ENCODE results near the gene WASF1. TPM values are rescaled to one million over a fixed set of nuclear protein-coding genes. Genes with fewer than 3 reads are reported as not detected.
A peak's percentile ranks its signal among the peaks of the same experiment; 100 is the strongest.
"Not testable (repeated sequence)": the region's sequence is repeated elsewhere in the genome, so short reads cannot be mapped to it uniquely, and the experiment has no call there.

Gene WASF1
- total RNA-seq, 2 donors from 2014 or later: 3.1 to 10.6 TPM

DNA sequence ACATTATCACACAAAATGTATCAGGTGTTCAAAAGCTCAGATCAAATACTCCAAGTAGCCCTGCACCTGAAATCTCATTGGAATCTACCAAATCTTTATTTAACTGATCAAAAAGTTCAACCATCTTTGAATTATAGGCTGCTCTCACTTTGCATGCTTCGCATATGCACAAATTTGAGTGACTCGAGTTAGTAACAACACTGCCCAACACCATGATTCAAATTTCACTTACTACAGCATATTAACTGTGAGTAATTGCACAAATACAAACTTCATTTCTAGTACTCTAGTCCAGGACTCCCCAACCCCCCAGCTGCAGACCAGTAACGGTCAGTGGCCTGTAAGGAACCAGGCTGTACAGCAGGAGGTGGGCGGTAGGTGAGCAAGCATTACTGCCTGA lies 51.1 kb downstream of the WASF1 start:
- H3K4me1 Mint-ChIP-seq: no peaks in the 10 kb centered on the region
- no peaks in the 10 kb centered on the region for H3K36me3 Mint-ChIP-seq (ENCODE audit: low read depth)

DNA sequence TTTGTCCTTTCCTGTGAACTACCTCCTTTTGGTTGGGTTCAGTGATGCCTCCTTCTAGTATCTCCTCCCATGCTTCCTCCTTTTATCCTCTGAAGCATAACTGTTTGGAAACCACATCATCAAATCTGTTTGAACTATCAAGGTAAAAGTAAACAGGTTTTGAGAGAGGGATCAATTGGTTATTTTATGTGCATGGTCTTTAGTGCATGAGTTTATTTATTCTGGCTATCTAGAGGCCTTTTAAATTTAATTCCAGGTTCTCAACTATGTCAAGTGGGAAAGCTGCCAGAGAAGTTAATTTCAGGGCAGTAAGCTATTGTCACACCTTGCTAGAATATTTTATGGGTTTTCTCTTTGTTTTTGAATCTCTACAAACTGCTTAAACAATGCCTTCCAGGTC lies 54.1 kb downstream of the WASF1 start:
- ATAC-seq (replicated peaks): no peak
- no peaks in the 10 kb centered on the region for H3K4me1 Mint-ChIP-seq

More for the DNA sequence above, 51.1 kb downstream of the WASF1 start:
- H3K27ac Mint-ChIP-seq: no peak overlapping the region
- ATAC-seq (replicated peaks): no peak
- H3K4me3 Mint-ChIP-seq: no peak overlapping the region
- H3K9me3 Mint-ChIP-seq: no peaks in the 10 kb centered on the region
- no peaks in the 10 kb centered on the region for H3K27me3 Mint-ChIP-seq

DNA sequence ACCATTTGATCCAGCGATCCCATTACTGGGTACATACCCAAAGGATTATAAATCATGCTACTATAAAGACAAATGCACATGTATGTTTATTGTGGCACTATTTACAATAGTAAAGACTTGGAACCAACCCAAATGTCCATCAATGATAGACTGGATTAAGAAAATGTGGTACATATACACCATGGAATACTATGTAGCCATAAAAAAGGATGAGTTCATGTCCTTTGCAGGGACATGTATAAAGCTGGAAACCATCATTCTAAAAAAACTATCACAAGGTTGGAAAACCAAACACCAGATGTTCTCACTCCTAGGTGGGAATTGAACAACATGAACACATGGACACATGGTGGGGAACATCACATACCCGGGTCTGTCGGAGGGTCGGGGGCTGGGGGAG lies 57.8 kb downstream of the WASF1 start:
- H3K36me3 Mint-ChIP-seq (ENCODE audit: low read depth): peaks cover 14% of the 10 kb centered on the region
- H3K27ac Mint-ChIP-seq; H3K27me3 Mint-ChIP-seq; ATAC-seq (replicated peaks); H3K4me1 Mint-ChIP-seq; H3K9me3 Mint-ChIP-seq; H3K4me3 Mint-ChIP-seq: not testable (repeated sequence)

More for the DNA sequence above, 54.1 kb downstream of the WASF1 start:
- H3K9me3 Mint-ChIP-seq: no peaks in the 10 kb centered on the region
- no peak overlapping the region for H3K4me3 Mint-ChIP-seq
- H3K27me3 Mint-ChIP-seq: no peaks in the 10 kb centered on the region
- no peak overlapping the region for H3K27ac Mint-ChIP-seq
- peaks cover 7% of the 10 kb centered on the region for H3K36me3 Mint-ChIP-seq (ENCODE audit: low read depth)

DNA sequence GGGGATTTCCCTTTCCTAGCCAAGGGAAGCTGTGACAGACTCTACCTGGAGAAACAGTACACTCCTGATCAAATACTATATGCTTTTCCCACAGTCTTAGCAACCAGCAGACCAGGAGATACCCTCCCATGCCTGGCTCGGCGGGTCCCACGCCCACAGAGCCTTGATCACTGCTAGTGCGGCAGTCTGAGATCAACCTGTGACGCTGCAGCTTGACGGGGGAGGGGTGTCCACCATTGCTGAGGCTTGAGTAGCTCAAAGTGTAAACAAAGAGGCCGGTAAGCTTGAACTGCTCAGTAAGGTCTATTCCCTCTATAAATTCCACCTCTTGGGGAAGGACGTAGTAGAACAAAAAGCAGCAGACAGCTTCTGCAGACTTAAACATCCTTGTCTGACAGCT lies 63.2 kb downstream of the WASF1 start:
- H3K27ac Mint-ChIP-seq: no peak overlapping the region
- H3K4me1 Mint-ChIP-seq: no peaks in the 10 kb centered on the region
- H3K4me3 Mint-ChIP-seq: no peak overlapping the region
- no peaks in the 10 kb centered on the region for H3K27me3 Mint-ChIP-seq
- H3K36me3 Mint-ChIP-seq (ENCODE audit: low read depth): peaks cover 8% of the 10 kb centered on the region
- no peaks in the 10 kb centered on the region for H3K9me3 Mint-ChIP-seq
- no peak for ATAC-seq (replicated peaks)

DNA sequence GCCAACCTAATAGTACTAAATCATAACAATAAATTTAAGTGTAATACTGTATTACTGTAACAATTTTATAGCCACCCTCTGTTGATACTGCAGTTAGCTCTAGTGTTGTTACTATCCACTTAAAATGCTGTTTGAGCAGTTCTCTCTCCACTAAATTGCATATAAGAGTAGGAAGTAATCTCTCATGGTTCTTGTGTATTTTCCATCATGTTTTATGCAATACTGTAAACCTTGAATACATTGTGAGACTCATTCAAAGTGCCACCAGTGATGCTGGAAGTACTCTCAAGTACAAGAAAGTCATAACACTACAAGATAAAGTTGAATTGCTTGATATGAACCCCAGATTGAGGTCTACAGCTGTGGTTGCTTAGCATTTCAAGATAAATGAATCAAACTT lies 65.5 kb downstream of the WASF1 start:
- no peak for ATAC-seq (replicated peaks)
- no peak overlapping the region for H3K27ac Mint-ChIP-seq
- no peak overlapping the region for H3K4me3 Mint-ChIP-seq
- no peaks in the 10 kb centered on the region for H3K9me3 Mint-ChIP-seq
- no peaks in the 10 kb centered on the region for H3K36me3 Mint-ChIP-seq (ENCODE audit: low read depth)
- no peaks in the 10 kb centered on the region for H3K27me3 Mint-ChIP-seq
- H3K4me1 Mint-ChIP-seq: no peaks in the 10 kb centered on the region

DNA sequence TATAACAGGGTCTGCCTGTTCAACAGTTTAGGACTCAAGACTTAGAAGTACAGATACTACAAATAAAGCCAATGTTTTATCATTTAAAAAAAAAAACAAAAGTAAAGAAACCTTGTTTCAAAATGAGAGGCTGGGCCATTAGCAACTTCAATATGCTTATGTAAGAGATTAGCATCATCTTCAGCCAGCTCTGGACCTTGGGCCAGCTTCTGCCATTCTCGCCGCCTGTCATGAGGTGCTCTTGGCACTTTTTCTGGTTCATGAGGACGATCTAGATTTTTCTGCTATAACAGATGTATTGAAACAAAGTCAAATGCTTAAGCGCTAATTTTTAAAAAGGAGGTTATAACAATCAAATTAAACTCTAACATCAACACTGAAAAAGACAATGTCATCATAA lies 74.2 kb downstream of the WASF1 start:
- no peaks in the 10 kb centered on the region for H3K9me3 Mint-ChIP-seq
- no peak overlapping the region for H3K4me3 Mint-ChIP-seq
- peaks cover 27% of the 10 kb centered on the region for H3K36me3 Mint-ChIP-seq (ENCODE audit: low read depth)
- no peaks in the 10 kb centered on the region for H3K27me3 Mint-ChIP-seq
- H3K4me1 Mint-ChIP-seq: no peaks in the 10 kb centered on the region
- no peak overlapping the region for H3K27ac Mint-ChIP-seq
- ATAC-seq (replicated peaks): no peak

DNA sequence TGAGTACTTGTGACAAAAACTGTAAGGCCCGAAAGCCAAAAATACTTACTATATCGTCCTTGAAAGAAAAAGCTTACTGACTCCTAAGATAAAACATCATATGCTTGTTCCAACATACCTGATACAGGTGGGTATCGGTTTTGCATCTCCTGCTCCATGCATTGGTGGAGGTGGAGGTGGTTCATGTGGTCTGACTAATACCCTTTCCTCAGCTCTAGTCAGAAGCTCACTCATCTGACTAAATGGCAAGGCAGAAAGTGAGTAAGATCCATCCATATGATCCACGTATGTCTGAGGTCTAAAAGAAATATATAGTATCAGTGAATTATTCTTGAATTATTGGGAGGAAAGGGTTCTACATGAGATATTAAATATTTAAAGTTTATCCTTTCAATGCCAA lies 76.2 kb downstream of the WASF1 start:
- Mint-ChIP-seq H3K27ac (no peak overlapping the region), H3K4me3 (no peak overlapping the region), H3K27me3 (no peaks in the 10 kb centered on the region), H3K36me3 (ENCODE audit: low read depth) (peaks cover 39% of the 10 kb centered on the region), H3K4me1 (no peaks in the 10 kb centered on the region), H3K9me3 (no peaks in the 10 kb centered on the region)
- peak; percentile 60 for ATAC-seq (replicated peaks)

DNA sequence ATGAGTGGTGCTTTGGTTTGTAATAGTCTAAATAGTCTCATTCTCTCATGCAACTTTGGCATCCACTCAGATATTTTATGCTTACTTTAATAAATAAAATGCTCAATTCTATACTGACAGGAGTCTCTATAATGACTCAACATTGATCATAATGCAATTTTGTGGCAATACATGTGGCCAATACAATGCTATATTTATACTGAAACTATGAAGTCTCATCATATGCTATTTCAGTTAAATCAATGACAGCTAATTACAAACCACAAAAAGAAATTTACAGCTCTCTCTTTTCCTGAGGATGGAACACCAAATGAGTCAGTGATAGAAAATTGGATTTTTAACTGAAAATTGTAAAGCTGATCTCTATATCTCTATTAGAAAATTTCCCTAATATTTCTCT lies 77.1 kb downstream of the WASF1 start:
- Mint-ChIP-seq H3K36me3 (ENCODE audit: low read depth) (peaks cover 34% of the 10 kb centered on the region), H3K4me1 (no peaks in the 10 kb centered on the region), H3K27ac (no peak overlapping the region), H3K9me3 (no peaks in the 10 kb centered on the region), H3K4me3 (no peak overlapping the region), H3K27me3 (no peaks in the 10 kb centered on the region)
- peak; percentile 28 for ATAC-seq (replicated peaks)

DNA sequence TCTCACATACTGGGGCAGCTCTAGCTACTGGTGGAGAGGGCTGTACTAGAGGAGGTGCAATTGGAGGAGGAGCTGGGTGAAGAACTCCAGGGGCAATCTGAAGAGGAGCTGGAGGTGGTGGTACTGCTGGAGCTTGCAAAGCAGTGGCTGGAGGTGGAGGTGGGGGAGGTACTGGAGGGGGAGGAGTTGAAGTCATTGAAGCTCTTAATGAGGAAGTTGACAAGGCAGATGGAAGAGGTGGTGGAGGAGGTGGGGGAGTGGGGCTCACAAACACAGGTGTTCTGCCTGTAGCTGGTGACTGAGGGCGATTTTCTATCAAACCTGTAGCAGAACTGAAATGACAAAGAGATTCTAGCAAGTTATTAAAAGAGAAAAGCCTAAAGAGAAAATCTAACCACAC lies 77.6 kb downstream of the WASF1 start:
- ATAC-seq (replicated peaks): no peak
- Mint-ChIP-seq H3K36me3 (ENCODE audit: low read depth) (peaks cover 29% of the 10 kb centered on the region), H3K27me3 (no peaks in the 10 kb centered on the region), H3K4me3 (no peak overlapping the region), H3K9me3 (no peaks in the 10 kb centered on the region), H3K27ac (no peak overlapping the region), H3K4me1 (no peaks in the 10 kb centered on the region)

DNA sequence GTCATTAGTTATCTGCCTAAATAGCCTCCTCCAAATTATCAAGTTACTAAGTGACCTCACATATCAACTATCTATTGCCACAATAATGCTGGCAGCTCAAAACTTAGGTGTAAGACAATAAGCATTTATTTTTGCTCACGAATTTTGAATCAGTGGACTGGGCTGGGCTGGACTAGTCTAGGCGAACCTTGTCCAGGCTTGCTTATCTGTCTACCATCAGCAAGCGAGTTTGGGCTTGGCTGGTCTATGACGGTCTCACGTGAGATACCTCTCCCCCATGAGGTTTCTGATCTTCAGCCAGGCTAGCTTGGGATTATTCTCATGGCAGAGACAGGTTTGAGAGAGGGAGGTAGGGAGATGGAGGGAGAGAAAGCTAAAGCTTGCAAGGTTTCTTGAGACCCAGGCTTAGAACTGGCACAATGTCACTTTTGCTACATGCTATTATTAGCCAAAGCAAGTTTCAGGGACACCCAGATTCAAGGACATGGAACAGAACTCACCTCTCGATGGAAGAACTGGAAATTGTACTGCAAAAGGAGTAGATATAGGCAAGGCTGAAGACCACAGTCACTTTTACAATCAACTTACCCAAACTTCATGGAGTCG lies 80.9 kb downstream of the WASF1 start:
- H3K36me3 Mint-ChIP-seq (ENCODE audit: low read depth): peaks cover 24% of the 10 kb centered on the region
- H3K27me3 Mint-ChIP-seq: no peaks in the 10 kb centered on the region

DNA sequence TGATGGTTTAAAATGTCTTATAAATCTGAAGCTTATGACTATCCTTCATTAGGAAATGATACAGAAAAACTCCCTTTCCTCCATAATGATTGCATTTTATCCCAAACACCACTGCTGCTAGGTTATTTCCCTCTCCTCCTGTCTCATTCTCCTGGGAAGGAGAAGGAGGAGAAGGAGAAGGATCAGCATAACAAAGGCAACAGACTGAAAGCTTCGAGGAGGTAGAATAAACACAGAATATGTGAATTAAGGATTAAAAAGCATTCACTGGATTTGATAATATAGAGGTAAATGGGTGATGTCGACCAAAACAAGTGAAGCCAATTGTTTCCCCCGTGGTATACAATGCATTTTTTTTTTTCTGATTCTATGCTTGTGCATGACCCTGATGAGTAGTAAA lies 82.0 kb downstream of the WASF1 start:
- Mint-ChIP-seq H3K4me1 (no peaks in the 10 kb centered on the region), H3K27me3 (no peaks in the 10 kb centered on the region), H3K36me3 (ENCODE audit: low read depth) (peaks cover 24% of the 10 kb centered on the region), H3K9me3 (no peaks in the 10 kb centered on the region), H3K27ac (no peak overlapping the region), H3K4me3 (no peak overlapping the region)
- ATAC-seq (replicated peaks): no peak

More for the DNA sequence above, 80.9 kb downstream of the WASF1 start:
- no peaks in the 10 kb centered on the region for H3K9me3 Mint-ChIP-seq
- no peaks in the 10 kb centered on the region for H3K4me1 Mint-ChIP-seq
- no peak overlapping the region for H3K27ac Mint-ChIP-seq
- no peak overlapping the region for H3K4me3 Mint-ChIP-seq
- ATAC-seq (replicated peaks): no peak

DNA sequence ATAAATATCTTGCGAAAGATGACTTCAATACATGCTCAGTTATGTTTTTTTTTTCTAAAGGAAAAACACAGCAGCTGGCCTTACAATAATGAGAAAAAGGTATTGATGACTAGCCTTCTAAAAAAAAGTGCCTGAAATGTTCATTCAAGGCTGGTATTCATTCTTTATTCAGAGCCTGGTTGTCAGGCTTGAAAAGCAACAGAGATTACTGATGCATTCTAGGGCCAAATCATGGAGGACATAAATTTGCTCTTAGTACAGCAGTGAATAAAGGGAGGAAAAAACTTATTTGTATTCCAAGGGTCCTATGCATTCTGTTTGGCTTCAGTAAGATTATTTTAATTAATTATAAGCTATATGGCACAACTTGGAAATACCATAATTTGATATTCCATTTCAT lies 83.5 kb downstream of the WASF1 start:
- Mint-ChIP-seq H3K36me3 (ENCODE audit: low read depth) (peaks cover 14% of the 10 kb centered on the region), H3K27ac (no peak overlapping the region), H3K4me1 (no peaks in the 10 kb centered on the region), H3K4me3 (no peak overlapping the region), H3K27me3 (no peaks in the 10 kb centered on the region), H3K9me3 (no peaks in the 10 kb centered on the region)
- no peak for ATAC-seq (replicated peaks)

DNA sequence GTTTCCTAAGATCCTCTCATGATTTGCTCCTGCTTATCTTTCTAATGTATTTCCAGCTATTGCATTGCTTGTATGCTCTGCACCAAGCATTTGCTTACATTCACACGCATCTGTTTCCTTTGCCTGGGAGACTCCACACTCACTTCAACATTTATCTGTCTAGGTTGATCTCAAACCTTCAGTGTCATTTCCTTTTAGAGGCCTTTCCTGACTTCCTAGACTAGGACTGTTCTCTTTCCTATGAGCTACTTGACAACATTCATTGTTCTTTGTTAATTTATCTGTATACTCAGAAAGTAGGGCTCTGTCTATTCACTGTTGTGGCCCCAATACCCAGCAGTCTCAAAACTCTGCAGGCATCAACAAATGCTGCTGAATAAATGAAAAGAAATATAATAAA lies 84.4 kb downstream of the WASF1 start:
- Mint-ChIP-seq H3K9me3 (no peaks in the 10 kb centered on the region), H3K4me3 (no peak overlapping the region), H3K36me3 (ENCODE audit: low read depth) (peaks cover 10% of the 10 kb centered on the region), H3K27ac (no peak overlapping the region), H3K27me3 (no peaks in the 10 kb centered on the region), H3K4me1 (no peaks in the 10 kb centered on the region)
- ATAC-seq (replicated peaks): no peak

DNA sequence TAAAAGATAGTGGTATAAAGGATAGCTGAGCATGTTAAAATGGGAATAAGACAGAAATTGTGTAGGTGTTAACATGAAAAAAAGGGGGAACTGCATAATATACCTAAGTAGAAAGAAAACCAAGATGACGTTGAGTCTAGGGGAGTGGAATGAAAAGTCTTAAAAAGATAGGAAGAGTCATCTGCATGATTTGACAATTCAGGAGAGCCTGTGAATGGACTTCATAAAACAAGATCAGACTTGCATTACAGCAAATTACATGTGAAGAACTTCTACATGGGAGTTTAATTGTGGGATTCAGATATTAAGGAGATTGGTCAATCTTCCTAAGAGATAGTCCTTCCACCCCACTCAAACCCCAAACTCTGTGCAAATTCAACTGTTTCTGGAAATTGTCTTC lies 85.5 kb downstream of the WASF1 start:
- Mint-ChIP-seq H3K4me1 (no peaks in the 10 kb centered on the region), H3K4me3 (no peak overlapping the region), H3K27ac (no peak overlapping the region), H3K36me3 (ENCODE audit: low read depth) (peaks cover 6% of the 10 kb centered on the region), H3K27me3 (peaks cover 4% of the 10 kb centered on the region), H3K9me3 (no peaks in the 10 kb centered on the region)
- ATAC-seq (replicated peaks): no peak

DNA sequence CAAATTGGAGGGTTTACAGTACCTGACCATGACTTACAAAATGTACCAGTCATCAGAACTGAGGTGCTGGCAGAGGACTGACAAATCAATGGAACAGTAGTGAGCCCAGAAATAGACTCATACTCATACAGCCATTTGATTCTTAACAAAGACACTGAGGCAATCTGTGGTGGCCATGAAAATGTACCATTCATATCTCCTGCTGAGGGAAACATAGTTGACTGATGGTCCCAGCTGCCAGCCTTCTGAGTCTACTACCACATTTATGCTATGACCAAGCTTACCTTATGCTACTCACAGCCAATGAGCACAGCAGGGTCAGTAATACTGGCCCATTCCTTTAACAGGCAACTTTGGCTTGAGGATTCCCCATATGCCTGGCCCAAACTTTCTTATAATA lies 88.6 kb downstream of the WASF1 start:
- H3K36me3 Mint-ChIP-seq (ENCODE audit: low read depth): no peaks in the 10 kb centered on the region
- H3K4me3 Mint-ChIP-seq: no peak overlapping the region
- no peaks in the 10 kb centered on the region for H3K9me3 Mint-ChIP-seq
- ATAC-seq (replicated peaks): no peak
- H3K27ac Mint-ChIP-seq: no peak overlapping the region
- peaks cover 4% of the 10 kb centered on the region for H3K27me3 Mint-ChIP-seq
- H3K4me1 Mint-ChIP-seq: no peaks in the 10 kb centered on the region

DNA sequence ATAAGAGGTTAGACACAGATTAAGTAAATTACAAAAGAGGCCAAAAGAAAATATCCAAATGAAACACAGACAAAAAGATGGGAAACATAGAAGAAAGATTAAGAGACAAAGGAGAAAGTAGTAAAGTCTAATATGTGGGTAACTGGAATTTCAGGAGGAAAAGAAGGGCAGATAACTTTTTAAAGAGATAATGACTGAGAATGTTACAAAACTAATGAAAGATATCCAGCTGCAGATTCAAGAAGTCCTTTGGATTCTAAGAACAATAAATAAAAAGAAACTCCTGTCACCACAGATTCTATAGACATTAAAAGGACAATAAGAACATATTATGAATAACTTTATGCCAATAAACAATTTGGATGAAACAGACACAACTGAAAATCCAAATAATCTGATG lies 90.1 kb downstream of the WASF1 start:
- H3K27ac Mint-ChIP-seq: no peak overlapping the region
- no peak for ATAC-seq (replicated peaks)
- H3K9me3 Mint-ChIP-seq: no peaks in the 10 kb centered on the region
- H3K4me3 Mint-ChIP-seq: no peak overlapping the region
- H3K4me1 Mint-ChIP-seq: no peaks in the 10 kb centered on the region
- H3K36me3 Mint-ChIP-seq (ENCODE audit: low read depth): no peaks in the 10 kb centered on the region
- peaks cover 4% of the 10 kb centered on the region for H3K27me3 Mint-ChIP-seq

Data from activated T-helper 17 cell treated with anti-CD3 and anti-CD28 coated beads, Interleukin-2, amount 50 U/mL, for 72 hours (primary cell).